GM21381 (cell line): ENCODE data around the gene INPP4A.
A peak's percentile ranks its signal among the peaks of the same experiment; 100 is the strongest.
"Not testable (repeated sequence)": the region's sequence is repeated elsewhere in the genome, so short reads cannot be mapped to it uniquely, and the experiment has no call there.

Experiments used
- ATAC-seq: cut with Tn5 transposase; IDR thresholded peaks from one replicate; pipeline ENCODE4 v1.9.1; 2021; ENCODE audit warnings: mild to moderate bottlenecking, moderate library complexity; ENCODE audit not compliant: unreplicated experiment

Gene INPP4A

GRCh38 chr2:98444436-98445176, at the start of gene INPP4A:
Gene INPP4A, plus strand, starts transcription at chr2:98444858. Its CDS starts 75,191 bp downstream, at chr2:98520049.
- ATAC-seq: peak; percentile 85

- ATAC-seq: no peak
Measured at GRCh38 chr2:98395977-98396376, 48.7 kb upstream of the INPP4A start.

GRCh38 chr2:98396745-98397355, 47.8 kb upstream of the INPP4A start:
- no peak for ATAC-seq

- ATAC-seq: no peak
Measured at GRCh38 chr2:98399140-98399539, 45.5 kb upstream of the INPP4A start.

GRCh38 chr2:98403878-98404277, 40.8 kb upstream of the INPP4A start:
- no peak for ATAC-seq

- no peak for ATAC-seq
Measured at GRCh38 chr2:98404556-98405250, 40.0 kb upstream of the INPP4A start.

GRCh38 chr2:98405301-98405700, 39.4 kb upstream of the INPP4A start:
- ATAC-seq: no peak

GRCh38 chr2:98408155-98408554, 36.5 kb upstream of the INPP4A start:
- no peak for ATAC-seq

GRCh38 chr2:98412751-98413458, 31.8 kb upstream of the INPP4A start:
- peak; percentile 61 for ATAC-seq

GRCh38 chr2:98414246-98414645, 30.4 kb upstream of the INPP4A start:
- not testable (repeated sequence) for ATAC-seq

GRCh38 chr2:98415719-98416248, 28.9 kb upstream of the INPP4A start:
- ATAC-seq: not testable (repeated sequence)

- no peak for ATAC-seq
Measured at GRCh38 chr2:98416383-98417159, 28.1 kb upstream of the INPP4A start.

GRCh38 chr2:98419544-98419943, 25.1 kb upstream of the INPP4A start:
- no peak for ATAC-seq

GRCh38 chr2:98419977-98420725, 24.5 kb upstream of the INPP4A start:
- ATAC-seq: no peak

GRCh38 chr2:98422449-98422848, 22.2 kb upstream of the INPP4A start:
- no peak for ATAC-seq

- no peak for ATAC-seq
Measured at GRCh38 chr2:98426771-98427170, 17.9 kb upstream of the INPP4A start.

GRCh38 chr2:98432145-98432544, 12.5 kb upstream of the INPP4A start:
- ATAC-seq: no peak

GRCh38 chr2:98433363-98433964, 11.2 kb upstream of the INPP4A start:
- no peak for ATAC-seq

GRCh38 chr2:98434492-98434891, 10.2 kb upstream of the INPP4A start:
- no peak for ATAC-seq
